WTC11 (cell line): ENCODE data around the gene FAM193A. TPM values are rescaled to one million over a fixed set of nuclear protein-coding genes. Genes with fewer than 3 reads are reported as not detected.

Experiments used
- ATAC-seq: fragments of 200-7000 bp; cut with Tn5 transposase; 2 replicates; pipeline ENCODE4 v1.10.0; 2021; ENCODE audit warnings: mild to moderate bottlenecking, moderate library complexity
- CTCF ChIA-PET: fragments of 300-600 bp; sonication (Branson Sonifier 250); formaldehyde crosslinking; loops from one replicate; lab custom pipeline; 2021; ENCODE audit warnings: antibody characterized with exemption; lab: Charles Lee
- POLR2A ChIA-PET: fragments of 350-600 bp; sonication (Branson Sonifier 250); formaldehyde crosslinking; loops from one replicate; lab custom pipeline; 2021; ENCODE audit warnings: antibody characterized with exemption; lab: Charles Lee
- DNase-seq: peaks from one replicate; pipeline ENCODE4 v3.0.0; 2021; ENCODE audit warnings: low spot score
- H3K27ac Mint-ChIP-seq: 2 replicates; pipeline ENCODE4 v1.8.0; 2021; ENCODE audit warnings: mixed read lengths
- H3K27me3 Mint-ChIP-seq: 2 replicates; pipeline ENCODE4 v1.8.0; 2021; ENCODE audit warnings: low read depth, mild to moderate bottlenecking, moderate library complexity, mixed read lengths
- H3K36me3 Mint-ChIP-seq: 2 replicates; pipeline ENCODE4 v1.8.0; 2021; ENCODE audit warnings: mixed read lengths
- H3K4me1 Mint-ChIP-seq: 2 replicates; pipeline ENCODE4 v1.8.0; 2022; ENCODE audit warnings: mixed read lengths
- H3K4me3 Mint-ChIP-seq: 2 replicates; pipeline ENCODE4 v1.8.0; 2021; ENCODE audit warnings: mild to moderate bottlenecking, moderate library complexity, mixed read lengths
- H3K9me3 Mint-ChIP-seq: 2 replicates; pipeline ENCODE4 v1.8.0; 2021; ENCODE audit warnings: mixed read lengths
- AR ChIP-seq: fragments of 250-450 bp; sonication (Bioruptor Pico); IDR thresholded peaks from 2 replicates; pipeline ENCODE4 v1.9.0; 2021; ENCODE audit warnings: mild to moderate bottlenecking
- ARID4B ChIP-seq: sonication (generic); formaldehyde crosslinking; IDR thresholded peaks from 2 replicates; pipeline ENCODE4 v1.8.0; 2023; ENCODE audit warnings: missing genetic modification reagents, mild to moderate bottlenecking, borderline replicate concordance
- ATF3 ChIP-seq: sonication (generic); formaldehyde crosslinking; conservative IDR thresholded peaks from 2 replicates; pipeline ENCODE4 v1.8.1; 2022; ENCODE audit warnings: mild to moderate bottlenecking, missing genetic modification reagents
- CBFB ChIP-seq: sonication (generic); formaldehyde crosslinking; IDR thresholded peaks from 2 replicates; pipeline ENCODE4 v1.8.1; 2022; ENCODE audit warnings: mild to moderate bottlenecking, low read depth, missing genetic modification reagents
- CREM ChIP-seq: sonication (generic); formaldehyde crosslinking; IDR thresholded peaks from 2 replicates; pipeline ENCODE4 v1.8.1; 2022; ENCODE audit warnings: mild to moderate bottlenecking, missing genetic modification reagents, moderate library complexity
- E2F5 ChIP-seq: sonication (generic); formaldehyde crosslinking; IDR thresholded peaks from 2 replicates; pipeline ENCODE4 v1.8.1; 2022; ENCODE audit warnings: mild to moderate bottlenecking, moderate library complexity, missing genetic modification reagents
- EMX1 ChIP-seq: fragments of 250-450 bp; sonication (Bioruptor Pico); IDR thresholded peaks from 2 replicates; pipeline ENCODE4 v1.8.0; 2021; ENCODE audit warnings: mild to moderate bottlenecking
- ETV6 ChIP-seq: sonication (generic); formaldehyde crosslinking; IDR thresholded peaks from 2 replicates; pipeline ENCODE4 v1.8.1; 2022; ENCODE audit warnings: mild to moderate bottlenecking, missing genetic modification reagents
- GRHL2 ChIP-seq: fragments of 250-450 bp; sonication (Bioruptor Pico); IDR thresholded peaks from 2 replicates; pipeline ENCODE4 v1.8.0; 2022; ENCODE audit warnings: mild to moderate bottlenecking, moderate library complexity; ENCODE audit not compliant: insufficient replicate concordance, severe bottlenecking
- JUN ChIP-seq: sonication (generic); formaldehyde crosslinking; IDR thresholded peaks from 2 replicates; pipeline ENCODE4 v1.8.0; 2023; ENCODE audit warnings: mild to moderate bottlenecking, missing genetic modification reagents
- NR1H2 ChIP-seq: sonication (generic); formaldehyde crosslinking; IDR thresholded peaks from 2 replicates; pipeline ENCODE4 v1.9.0; 2021; ENCODE audit warnings: mild to moderate bottlenecking, moderate library complexity, missing genetic modification reagents
- SMAD4 ChIP-seq: sonication (generic); formaldehyde crosslinking; IDR thresholded peaks from 2 replicates; pipeline ENCODE4 v1.8.0; 2022; ENCODE audit warnings: mild to moderate bottlenecking, missing genetic modification reagents
- USF2 ChIP-seq: sonication (generic); formaldehyde crosslinking; IDR thresholded peaks from 2 replicates; pipeline ENCODE4 v1.8.1; 2023; ENCODE audit warnings: mild to moderate bottlenecking, missing genetic modification reagents, moderate library complexity
- ZNF121 ChIP-seq: sonication (generic); formaldehyde crosslinking; IDR thresholded peaks from 2 replicates; pipeline ENCODE4 v1.8.0; 2023; ENCODE audit warnings: missing genetic modification reagents
- ZNF423 ChIP-seq: fragments of 250-450 bp; sonication (Bioruptor Pico); IDR thresholded peaks from 2 replicates; pipeline ENCODE4 v2.1.2; 2022; ENCODE audit warnings: mild to moderate bottlenecking, moderate library complexity
- total RNA-seq: library from RNA; stranded (reverse); gene quantifications from 3 replicates; pipeline ENCODE4 v1.2.3, GENCODE V29; 2021

Gene FAM193A
- total RNA-seq, 1 experiment from 2014 or later: 28.1 TPM

GRCh38 chr4:2501034-2501594 lies 35.3 kb upstream of the FAM193A start:
- no peaks in the 10 kb centered on the region for H3K4me1 Mint-ChIP-seq
- CTCF ChIA-PET: no interaction called here
- H3K27ac Mint-ChIP-seq: peak overlapping the region; percentile 30; the same call in 1 of the 2 replicates
- peaks cover 69% of the 10 kb centered on the region for H3K36me3 Mint-ChIP-seq
- H3K9me3 Mint-ChIP-seq: no peaks in the 10 kb centered on the region
- no peak for TF ChIP-seq CREM (CRISPR knock-in tag)
- ATAC-seq (no peak), DNase-seq (no peak)
- H3K27me3 Mint-ChIP-seq: no peaks in the 10 kb centered on the region
- POLR2A ChIA-PET: no interaction called here
- no peak overlapping the region for H3K4me3 Mint-ChIP-seq

GRCh38 chr4:2503809-2504208 lies 32.6 kb upstream of the FAM193A start:
- H3K4me1 Mint-ChIP-seq: no peaks in the 10 kb centered on the region
- no peak for ATAC-seq
- H3K27ac Mint-ChIP-seq: 0 out of 2 replicates have a peak overlapping the region, but pooled peaks have one; percentile 37
- H3K27me3 Mint-ChIP-seq: no peaks in the 10 kb centered on the region
- H3K4me3 Mint-ChIP-seq: no peak overlapping the region
- TF ChIP-seq CBFB (CRISPR knock-in tag): no peak
- TF ChIP-seq ZNF121 (CRISPR knock-in tag): peak; percentile 26; the same call in 1 of the 2 replicates
- TF ChIP-seq, all 79 proteins: peak for 1
- ChIA-PET CTCF (no interaction called here), POLR2A (no interaction called here)
- H3K9me3 Mint-ChIP-seq: no peaks in the 10 kb centered on the region
- no peak for DNase-seq
- peaks cover 66% of the 10 kb centered on the region for H3K36me3 Mint-ChIP-seq

- no peak for DNase-seq
- ChIA-PET CTCF (no interaction called here), POLR2A (no interaction called here)
- H3K27ac Mint-ChIP-seq: no peak overlapping the region
- peaks cover 63% of the 10 kb centered on the region for H3K36me3 Mint-ChIP-seq
- H3K4me1 Mint-ChIP-seq: no peaks in the 10 kb centered on the region
- ATAC-seq: no peak
- H3K27me3 Mint-ChIP-seq: no peaks in the 10 kb centered on the region
- TF ChIP-seq AR (CRISPR knock-in tag) (no peak), ATF3 (CRISPR knock-in tag) (no peak), ARID4B (CRISPR knock-in tag) (no peak), EMX1 (CRISPR knock-in tag) (no peak), ETV6 (CRISPR knock-in tag) (no peak), SMAD4 (CRISPR knock-in tag) (no peak), ZNF423 (CRISPR knock-in tag) (no peak), NR1H2 (CRISPR knock-in tag) (no peak), JUN (CRISPR knock-in tag) (no peak), E2F5 (no peak), GRHL2 (no peak), USF2 (CRISPR knock-in tag) (no peak)
- no peak overlapping the region for H3K4me3 Mint-ChIP-seq
- no peaks in the 10 kb centered on the region for H3K9me3 Mint-ChIP-seq
Observed at GRCh38 chr4:2507259-2507658, 29.2 kb upstream of the FAM193A start.
